ENCODE data around the gene PCGF3. TPM values are rescaled to one million over a fixed set of nuclear protein-coding genes. Genes with fewer than 3 reads are reported as not detected.
"Not testable (repeated sequence)": the region's sequence is repeated elsewhere in the genome, so short reads cannot be mapped to it uniquely, and the experiment has no call there.

Gene PCGF3
- total RNA-seq, 2 donors from 2014 or later: 59.0 to 135 TPM

DNA sequence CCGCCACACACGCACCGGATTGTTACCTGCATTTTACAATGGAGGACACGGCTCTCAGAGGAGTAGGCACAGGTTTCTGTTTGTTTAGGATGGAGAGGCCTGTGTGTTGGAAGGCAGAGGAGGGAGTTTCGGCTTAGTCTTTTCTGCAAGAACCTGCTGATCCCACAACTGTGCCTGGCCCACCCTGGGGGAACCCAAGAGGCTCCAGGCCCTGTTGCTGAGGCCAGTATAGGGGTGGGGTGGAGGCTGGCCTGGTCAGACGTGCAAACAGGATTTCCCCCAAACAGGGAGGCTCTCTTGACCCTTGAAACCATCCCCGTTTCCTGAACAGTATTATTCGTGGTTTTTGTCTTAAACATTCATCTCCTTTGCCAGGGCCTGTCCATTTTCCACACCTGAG lies 15.9 kb upstream of the PCGF3 start:
- TF ChIP-seq POLR2A (IDR thresholded peaks at IDR 0.05): no peak
- TF ChIP-seq, protein P1, sequence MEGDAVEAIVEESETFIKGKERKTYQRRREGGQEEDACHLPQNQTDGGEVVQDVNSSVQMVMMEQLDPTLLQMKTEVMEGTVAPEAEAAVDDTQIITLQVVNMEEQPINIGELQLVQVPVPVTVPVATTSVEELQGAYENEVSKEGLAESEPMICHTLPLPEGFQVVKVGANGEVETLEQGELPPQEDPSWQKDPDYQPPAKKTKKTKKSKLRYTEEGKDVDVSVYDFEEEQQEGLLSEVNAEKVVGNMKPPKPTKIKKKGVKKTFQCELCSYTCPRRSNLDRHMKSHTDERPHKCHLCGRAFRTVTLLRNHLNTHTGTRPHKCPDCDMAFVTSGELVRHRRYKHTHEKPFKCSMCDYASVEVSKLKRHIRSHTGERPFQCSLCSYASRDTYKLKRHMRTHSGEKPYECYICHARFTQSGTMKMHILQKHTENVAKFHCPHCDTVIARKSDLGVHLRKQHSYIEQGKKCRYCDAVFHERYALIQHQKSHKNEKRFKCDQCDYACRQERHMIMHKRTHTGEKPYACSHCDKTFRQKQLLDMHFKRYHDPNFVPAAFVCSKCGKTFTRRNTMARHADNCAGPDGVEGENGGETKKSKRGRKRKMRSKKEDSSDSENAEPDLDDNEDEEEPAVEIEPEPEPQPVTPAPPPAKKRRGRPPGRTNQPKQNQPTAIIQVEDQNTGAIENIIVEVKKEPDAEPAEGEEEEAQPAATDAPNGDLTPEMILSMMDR (IDR thresholded peaks at IDR 0.05): no peak
- no peak for TF ChIP-seq POLR2AphosphoS5 (IDR thresholded peaks at IDR 0.05)
- 82% methylated on average over 8 of the region's 8 CpGs for WGBS

DNA sequence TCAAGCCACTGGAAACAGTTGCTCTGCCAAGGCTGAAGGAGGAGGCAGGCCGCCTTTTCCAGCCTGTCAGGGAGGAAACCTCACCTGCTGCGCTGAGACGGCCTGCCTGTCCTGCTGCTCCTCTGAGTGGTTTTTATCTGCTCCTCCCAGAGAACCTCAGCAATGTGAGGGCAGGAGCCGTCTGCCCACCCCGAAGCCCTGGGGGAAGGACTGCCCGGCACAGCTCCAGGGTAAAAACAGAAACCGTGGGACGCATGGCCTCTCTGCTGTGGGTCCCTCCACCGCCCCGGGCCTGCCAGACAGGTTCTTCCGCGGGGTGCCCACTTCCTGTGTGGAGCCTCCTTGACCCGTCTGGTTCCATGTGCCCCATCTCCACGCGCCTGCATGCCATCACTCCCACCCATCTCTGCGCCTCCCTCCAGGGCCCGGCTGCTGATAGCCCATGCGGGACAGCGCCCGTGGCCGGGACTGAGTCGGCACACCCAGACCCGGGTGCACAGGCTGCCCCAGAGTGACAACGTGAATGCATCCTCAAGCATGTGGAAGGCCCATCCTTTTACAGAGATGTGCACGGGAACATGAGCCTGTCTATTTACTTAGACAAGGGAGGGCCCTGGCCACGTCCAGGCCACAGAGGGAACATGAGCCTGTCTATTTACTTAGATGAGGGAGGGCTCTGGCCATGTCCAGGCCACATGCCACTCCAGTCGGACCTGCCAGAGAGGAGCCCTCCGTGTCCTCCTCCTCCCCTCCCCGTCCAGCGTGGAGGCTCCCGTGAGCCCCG lies 12.7 kb upstream of the PCGF3 start:
- H3K4me1 ChIP-seq (replicated peaks): peaks cover 7% of the 10 kb centered on the region
- no peaks in the 10 kb centered on the region for H3K27me3 ChIP-seq (replicated peaks; ENCODE audit: insufficient read depth)
- H3K4me3 ChIP-seq: no peak overlapping the region
- no peaks in the 10 kb centered on the region for H3K36me3 ChIP-seq
- WGBS: 38% methylated on average over 31 of the region's 32 CpGs
- TF ChIP-seq POLR2AphosphoS5 (IDR thresholded peaks at IDR 0.05): peak; percentile 81
- no peak for TF ChIP-seq POLR2A (IDR thresholded peaks at IDR 0.05)
- no peaks in the 10 kb centered on the region for H3K9me3 ChIP-seq
- intact Hi-C loops (cut with DNase I): no loop called here
- peak; percentile 74 for DNase-seq (ENCODE audit: low spot score)
- H3K27ac ChIP-seq: peak overlapping the region; percentile 62 to 82

More for the DNA sequence above, 15.9 kb upstream of the PCGF3 start:
- Histone ChIP-seq H3K27ac (peak overlapping the region in 1 of 2 donors; percentile 45), H3K36me3 (no peaks in the 10 kb centered on the region), H3K27me3 (replicated peaks; ENCODE audit: insufficient read depth) (no peaks in the 10 kb centered on the region), H3K4me1 (replicated peaks) (peaks cover 7% of the 10 kb centered on the region), H3K4me3 (no peak overlapping the region), H3K9me3 (no peaks in the 10 kb centered on the region)
- intact Hi-C loops (cut with DNase I): no loop called here
- no peak for DNase-seq (ENCODE audit: low spot score)

DNA sequence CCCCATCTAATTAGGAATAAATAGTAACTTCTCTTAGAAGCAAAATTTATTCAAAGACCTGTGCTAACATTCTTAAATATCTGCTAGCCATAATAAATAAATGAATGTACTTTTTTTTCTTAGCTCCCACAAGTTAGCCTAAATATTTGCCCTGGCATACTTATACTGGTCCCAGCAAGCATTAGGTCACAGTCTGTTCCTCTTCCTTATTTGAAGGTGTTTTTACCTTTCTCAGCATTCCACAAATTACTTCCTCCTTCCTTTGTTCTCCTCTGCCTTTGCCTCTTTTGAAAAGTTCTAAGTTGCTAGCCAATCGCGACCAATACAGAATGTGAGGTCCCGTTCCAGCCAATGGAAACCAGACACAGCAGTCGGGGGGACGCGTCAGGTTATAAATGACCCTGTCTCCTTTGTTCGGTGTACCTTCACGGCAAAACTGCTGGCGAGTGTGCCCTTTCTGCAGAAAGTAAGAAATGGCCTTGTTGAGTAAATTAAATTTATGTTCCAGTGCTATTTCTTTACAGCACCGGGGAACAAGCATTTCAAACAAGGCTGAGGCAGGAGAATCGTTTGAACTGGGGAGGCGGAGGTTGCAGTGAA lies 11.2 kb upstream of the PCGF3 start:
- intact Hi-C loops (cut with DNase I); H3K36me3 ChIP-seq; H3K4me3 ChIP-seq; H3K27me3 ChIP-seq (replicated peaks; ENCODE audit: insufficient read depth); H3K4me1 ChIP-seq (replicated peaks); DNase-seq (ENCODE audit: low spot score); H3K9me3 ChIP-seq: not testable (repeated sequence)
- peak; percentile 62 for TF ChIP-seq POLR2AphosphoS5 (IDR thresholded peaks at IDR 0.05)
- peak overlapping the region; percentile 62 to 82 for H3K27ac ChIP-seq
- WGBS: 81% methylated on average over 12 of the region's 12 CpGs

DNA sequence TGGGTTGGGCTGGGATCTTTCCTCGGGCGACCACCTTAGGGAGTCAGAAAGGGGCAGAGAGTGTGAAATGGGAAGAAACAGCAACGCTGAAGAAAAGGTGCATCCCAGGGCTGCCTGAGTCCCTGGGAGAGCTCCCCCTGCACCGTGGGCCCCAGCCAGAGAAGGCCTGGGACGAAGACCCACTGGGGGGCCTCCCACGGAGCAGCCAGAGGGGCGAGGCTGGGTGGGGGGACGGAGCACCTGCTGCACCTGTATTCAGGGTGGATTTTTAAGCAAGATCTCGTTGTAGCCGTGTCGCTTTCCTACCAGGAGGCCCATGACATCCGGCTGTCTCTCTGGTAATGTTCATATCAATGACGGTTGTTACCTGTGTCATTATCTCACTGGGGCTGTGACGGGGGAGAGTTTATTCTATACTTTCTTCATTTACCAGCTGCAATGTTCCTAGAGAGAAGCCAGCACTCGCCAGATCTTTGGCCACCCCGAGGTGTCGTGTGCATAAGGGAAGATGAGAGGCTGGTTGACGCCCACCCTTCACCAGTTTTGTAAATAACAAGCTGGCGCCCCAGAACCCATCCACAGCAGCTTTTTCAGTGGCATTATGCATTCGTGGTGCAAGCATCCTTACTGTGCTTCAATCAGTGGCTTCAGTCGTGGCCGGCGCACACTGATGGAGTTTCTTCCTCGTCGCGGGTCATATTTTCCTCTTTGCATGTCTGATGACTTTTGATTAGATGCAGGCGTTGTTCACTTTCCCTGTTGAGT lies 5.6 kb upstream of the PCGF3 start:
- Histone ChIP-seq H3K36me3 (no peaks in the 10 kb centered on the region), H3K4me1 (replicated peaks) (no peaks in the 10 kb centered on the region), H3K9me3 (no peaks in the 10 kb centered on the region), H3K27me3 (replicated peaks; ENCODE audit: insufficient read depth) (no peaks in the 10 kb centered on the region), H3K4me3 (no peak overlapping the region), H3K27ac (no peak overlapping the region)
- WGBS: 77% methylated on average over 27 of the region's 27 CpGs
- TF ChIP-seq, protein P1 (IDR thresholded peaks at IDR 0.05): no peak
- TF ChIP-seq POLR2AphosphoS5 (IDR thresholded peaks at IDR 0.05) (no peak), POLR2A (IDR thresholded peaks at IDR 0.05) (no peak)
- DNase-seq (ENCODE audit: low spot score): no peak
- intact Hi-C loops (cut with DNase I): no loop called here

DNA sequence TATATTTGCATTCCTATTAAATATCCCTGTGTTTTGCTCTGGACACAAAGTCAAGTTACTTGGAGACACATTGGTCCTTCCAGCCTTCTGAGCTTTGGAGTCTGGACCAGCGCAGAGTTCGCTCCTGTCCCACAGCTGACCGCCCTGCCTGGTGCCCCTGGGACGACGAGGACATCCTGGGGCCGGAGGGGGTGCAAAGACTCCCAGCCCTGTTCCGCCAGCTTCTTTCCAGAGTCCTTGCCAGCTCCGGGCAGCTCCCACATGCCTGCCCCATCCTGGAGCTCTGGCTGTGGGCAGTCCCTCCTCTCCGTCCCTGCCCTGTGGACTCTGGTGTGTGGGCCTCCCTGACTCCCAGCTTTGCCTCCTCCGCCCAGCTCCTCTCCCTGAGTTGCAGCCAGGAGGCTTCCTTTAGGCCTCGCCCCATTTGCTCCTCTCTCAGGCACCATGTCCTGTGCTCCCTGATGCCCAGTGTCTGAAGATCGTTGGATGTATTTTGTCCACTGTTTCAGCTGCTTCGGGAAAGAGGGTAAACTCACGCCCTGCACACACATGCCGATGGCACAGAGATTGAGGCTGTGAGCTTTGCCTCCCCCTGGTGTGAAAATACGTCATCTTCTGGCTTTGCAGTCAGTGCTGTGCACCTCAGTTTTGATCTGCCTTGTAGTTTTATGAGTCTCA lies 4.9 kb upstream of the PCGF3 start:
- DNase-seq (ENCODE audit: low spot score): no peak
- H3K27me3 ChIP-seq (replicated peaks; ENCODE audit: insufficient read depth): no peaks in the 10 kb centered on the region
- H3K36me3 ChIP-seq: no peaks in the 10 kb centered on the region
- H3K4me1 ChIP-seq (replicated peaks): no peaks in the 10 kb centered on the region
- intact Hi-C loops (cut with DNase I): no loop called here
- no peak overlapping the region for H3K27ac ChIP-seq
- H3K4me3 ChIP-seq: no peak overlapping the region
- TF ChIP-seq, protein P1 (IDR thresholded peaks at IDR 0.05): no peak
- TF ChIP-seq POLR2AphosphoS5 (IDR thresholded peaks at IDR 0.05) (no peak), POLR2A (IDR thresholded peaks at IDR 0.05) (no peak)
- no peaks in the 10 kb centered on the region for H3K9me3 ChIP-seq
- WGBS: 72% methylated on average over 16 of the region's 16 CpGs

All from prostate gland (tissue), 2 donors.